ENCODE results near the gene TSPAN5.
A peak's percentile ranks its signal among the peaks of the same experiment; 100 is the strongest.
"Not testable (repeated sequence)": the region's sequence is repeated elsewhere in the genome, so short reads cannot be mapped to it uniquely, and the experiment has no call there.

The TSPAN5 gene

DNA sequence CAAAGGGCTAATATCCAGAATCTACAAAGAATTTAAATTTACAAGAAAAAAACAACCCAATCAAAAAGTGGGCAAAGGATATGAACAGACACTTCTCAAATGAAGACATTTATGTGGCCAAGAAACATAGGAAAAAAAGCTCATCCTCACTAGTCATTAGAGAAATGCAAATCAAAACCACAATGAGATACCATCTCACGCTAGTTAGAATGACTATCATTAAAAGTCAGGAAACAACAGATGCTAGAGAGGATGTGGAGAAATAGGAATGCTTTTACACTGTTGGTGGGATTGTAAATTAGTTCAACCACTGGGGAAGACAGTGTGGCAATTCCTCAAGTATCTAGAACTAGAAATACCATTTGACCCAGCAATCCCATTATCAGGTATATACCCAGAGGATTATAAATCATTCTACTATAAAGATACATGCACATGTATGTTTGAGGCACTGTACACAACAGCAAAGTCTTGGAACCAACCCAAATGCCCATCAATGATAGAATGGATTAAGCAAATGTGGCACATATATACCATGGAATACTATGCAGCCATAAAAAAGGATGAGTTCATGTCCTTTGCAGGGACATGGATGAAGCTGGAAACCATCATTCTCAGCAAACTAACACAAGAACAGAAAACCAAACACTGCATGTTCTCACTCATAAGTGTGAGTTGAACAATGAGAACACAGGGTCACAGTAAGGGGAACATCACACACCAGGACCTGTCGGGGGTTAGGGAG lies 197.1 kb downstream of the TSPAN5 start:
- DNase-seq (ENCODE audit: low read depth), result not testable (repeated sequence)

DNA sequence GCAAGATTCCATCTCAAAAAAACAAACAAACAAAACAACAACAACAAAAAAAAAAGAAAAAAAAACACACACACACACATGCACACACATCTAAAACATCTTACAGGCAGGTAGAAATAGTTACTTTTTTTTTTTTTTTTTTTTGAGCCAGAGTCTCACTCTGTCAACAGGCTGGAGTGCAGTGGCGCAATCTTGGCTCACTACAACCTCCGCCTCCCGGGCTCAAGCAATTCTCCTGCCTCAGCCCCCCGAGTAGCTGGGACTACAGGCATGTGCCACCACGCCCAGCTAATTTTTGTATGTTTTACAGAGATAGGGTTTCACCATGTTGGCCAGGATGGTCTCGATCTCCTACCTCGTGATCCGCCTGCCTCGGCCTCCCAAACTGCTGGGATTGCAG lies 201.0 kb downstream of the TSPAN5 start:
- DNase-seq (ENCODE audit: low read depth), result not testable (repeated sequence)

DNA sequence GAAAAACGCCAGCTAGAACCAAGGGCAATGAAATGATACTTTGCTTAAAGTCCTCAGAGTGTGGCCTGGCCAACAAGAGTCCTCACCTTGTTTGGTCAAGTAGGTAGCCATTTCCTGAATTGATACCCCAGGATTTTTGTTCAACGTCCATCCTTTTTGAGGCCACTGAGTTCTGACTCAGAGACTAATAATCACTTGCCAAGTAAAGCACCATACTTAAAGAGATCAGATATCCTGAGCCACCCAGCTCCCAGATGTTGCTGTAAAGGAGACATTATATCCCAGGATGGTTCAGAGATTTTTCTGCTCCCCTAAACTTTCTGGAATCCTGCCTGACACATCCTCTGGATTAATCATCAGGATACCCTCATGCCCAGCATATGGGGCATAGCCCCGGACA lies 206.3 kb downstream of the TSPAN5 start:
- DNase-seq (ENCODE audit: low read depth), result no peak

DNA sequence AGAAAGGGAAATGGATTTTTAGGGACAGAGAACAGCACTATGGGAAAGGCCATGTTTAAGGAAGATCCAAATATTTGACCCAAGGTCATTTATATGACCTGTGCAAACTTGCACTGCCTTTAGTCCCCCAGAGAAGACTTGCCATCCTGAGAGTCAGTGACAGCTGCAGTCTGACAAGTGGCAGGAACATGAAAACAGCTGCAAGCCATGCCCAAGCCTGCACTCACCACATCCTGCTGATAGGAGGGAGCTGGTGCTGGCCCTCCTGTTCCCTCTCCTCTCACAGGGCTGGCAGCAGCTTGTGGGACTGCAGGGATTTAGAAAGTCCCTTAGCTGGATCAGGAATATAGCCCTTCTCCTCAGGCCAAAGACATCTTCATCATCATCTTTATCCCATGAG lies 209.5 kb downstream of the TSPAN5 start:
- DNase-seq (ENCODE audit: low read depth), result no peak

DNA sequence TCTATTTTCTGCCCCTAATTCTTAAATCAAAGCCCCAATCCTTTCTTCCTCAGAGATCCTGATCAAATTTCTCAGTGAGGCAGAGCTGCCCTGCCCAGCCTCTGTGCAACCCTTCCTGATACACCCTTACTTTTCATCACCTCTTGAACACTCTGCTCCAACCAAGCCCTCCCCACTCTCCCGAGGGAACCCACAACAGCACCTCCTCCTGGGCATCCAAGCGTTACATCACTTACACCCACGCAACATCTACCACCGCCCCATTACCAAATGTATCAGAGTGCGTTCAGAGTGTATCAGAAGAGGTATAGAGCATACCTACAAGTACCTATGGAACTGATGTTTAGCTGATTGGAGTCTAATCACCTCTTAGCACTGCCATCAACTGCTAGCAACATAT lies 210.8 kb downstream of the TSPAN5 start:
- DNase-seq (ENCODE audit: low read depth), result no peak

DNA sequence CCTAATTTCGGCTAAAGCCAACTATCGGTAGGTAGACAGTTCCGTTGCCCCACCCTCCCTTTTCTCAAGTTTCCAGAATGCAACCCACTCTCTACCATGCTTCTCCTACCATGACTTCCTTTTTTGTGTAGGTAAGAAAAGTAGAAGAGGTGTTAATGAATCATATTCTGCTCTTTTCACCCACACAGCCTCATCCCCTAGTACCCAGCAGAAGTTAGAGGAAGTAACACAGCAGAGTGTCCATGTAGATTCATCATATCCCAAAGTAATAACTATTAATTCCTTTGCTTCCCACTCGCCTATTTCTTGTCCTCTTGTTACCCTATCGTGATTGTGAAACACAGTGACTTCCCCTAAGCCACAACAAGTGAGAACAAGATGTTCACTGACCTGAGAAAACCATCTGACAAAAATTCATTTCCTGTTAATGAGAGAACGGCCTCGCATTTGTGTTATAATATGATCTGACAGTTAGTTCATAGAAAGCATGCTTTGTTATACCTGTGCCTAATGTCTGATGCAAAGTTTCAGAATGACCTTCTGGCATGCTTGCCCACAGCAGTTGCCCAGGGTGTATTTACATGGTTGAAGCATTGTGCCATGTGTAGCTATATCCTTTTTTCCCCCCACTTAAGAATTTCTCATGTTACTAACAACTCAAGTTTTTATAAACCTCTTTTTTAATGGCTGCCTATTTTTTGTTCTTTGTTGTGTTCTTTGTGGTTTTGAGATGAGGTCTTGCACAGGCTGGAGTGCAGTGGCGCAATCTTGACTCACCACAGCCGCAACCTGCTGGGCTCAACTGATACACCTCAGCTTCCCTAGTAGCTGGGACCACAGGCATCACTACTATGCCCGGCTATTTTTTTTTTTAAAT lies 211.7 kb downstream of the TSPAN5 start:
- no peak for DNase-seq (ENCODE audit: low read depth)

DNA sequence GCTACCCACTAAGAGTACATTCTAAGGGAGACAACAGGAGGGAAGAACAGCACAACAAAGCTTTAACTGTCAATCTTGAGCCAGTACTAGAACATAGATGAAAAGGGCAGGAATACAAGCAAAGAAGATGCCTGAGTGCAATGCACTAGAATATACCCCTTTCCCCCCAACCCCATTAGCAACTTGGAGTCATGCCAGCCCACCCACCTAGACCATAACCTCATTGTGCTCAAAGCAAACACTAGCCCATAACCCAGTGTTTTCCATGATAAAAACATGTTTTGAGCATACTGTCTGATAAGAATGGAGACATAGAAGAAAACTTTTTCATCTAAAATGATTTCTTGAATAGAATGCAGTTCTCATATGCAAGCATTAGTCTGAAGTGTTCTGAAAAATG lies 214.0 kb downstream of the TSPAN5 start:
- DNase-seq (ENCODE audit: low read depth), result no peak

DNA sequence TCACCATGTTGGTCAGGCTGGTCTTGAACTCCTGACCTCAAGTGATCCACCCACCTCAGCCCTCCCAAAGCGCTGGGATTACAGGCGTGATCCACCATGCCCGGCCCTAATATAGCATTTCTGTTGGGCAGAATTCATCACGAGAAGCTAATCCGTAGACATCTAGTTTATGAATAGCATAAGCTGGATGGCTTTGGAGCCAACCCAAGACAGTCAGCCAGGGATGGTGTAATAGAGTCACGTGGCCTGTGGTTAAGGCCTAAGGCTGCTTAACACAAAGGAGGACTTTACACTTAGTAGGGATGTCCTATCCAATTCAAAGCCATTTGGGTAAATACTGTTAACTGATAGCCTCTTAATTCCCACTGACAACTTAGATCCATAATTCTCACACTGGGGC lies 223.6 kb downstream of the TSPAN5 start:
- DNase-seq (ENCODE audit: low read depth), result no peak

DNA sequence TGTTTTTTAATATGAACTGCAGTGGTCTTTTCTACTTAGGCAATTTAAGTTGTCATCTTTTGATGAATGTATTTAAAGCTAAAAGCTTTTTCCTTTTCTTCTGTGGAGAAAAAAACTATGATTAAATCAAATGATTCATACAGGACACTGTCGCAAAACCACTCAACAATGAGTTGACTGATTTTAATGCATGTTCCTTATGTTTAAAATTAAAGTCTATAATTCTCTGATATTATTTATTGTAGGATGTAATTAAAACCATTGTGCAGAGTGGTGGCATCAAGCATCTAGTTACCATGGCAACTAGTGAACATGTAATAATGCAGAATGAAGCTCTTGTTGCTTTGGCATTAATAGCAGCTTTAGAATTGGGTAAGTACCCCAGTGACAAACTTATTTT lies 224.7 kb downstream of the TSPAN5 start:
- no peak for DNase-seq (ENCODE audit: low read depth)

DNA sequence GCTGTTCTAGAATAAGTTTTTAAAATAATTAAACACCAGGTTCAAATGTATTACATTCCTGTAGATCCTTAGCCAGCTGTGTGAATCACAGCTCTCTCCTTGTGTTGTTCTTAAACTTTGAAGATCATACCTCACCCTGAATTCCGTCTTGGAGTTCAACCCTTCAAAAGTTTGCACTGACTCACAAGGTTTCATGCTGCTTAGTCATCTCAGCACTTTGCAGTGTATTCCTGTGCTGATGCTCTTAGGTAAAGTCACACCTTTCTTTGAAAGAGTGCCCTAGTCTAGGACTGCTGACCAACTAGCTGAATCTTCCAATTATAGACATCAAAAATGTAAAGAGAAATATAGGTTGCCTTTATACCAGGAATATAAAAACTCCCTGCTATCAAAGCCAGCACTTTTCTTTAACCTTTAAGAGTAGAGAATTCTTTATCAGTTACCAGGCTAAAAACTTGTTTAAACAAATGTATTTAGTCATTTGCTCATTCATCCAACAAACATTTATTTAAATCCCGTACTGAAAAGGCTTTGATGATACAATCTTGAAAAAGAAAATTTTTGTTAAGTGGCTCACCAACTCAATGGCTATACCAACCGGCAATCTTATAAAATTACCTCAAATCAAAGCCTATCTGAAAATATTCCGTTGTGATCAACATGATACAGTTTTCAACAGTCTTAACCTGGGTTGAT lies 227.6 kb downstream of the TSPAN5 start:
- peak; percentile 72 for DNase-seq (ENCODE audit: low read depth)

DNA sequence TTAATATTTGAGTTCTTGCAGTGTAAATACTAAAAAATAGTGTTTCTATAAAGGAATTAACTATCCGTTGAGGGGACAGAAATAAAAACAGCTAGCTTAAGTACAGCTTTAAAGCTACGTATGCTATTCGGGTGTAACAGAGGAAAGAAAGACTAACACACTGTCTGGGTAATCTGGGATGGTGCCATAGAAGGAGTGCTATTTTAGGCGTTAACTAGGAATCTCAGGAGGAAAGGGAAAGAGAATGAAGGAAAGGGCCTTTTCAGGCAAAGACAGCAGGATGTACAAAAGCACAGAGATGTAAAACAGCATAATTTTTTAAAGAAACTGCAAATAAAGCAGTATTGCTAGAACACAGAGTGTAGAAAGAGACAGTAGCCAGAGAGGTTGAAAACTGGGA lies 235.4 kb downstream of the TSPAN5 start:
- DNase-seq (ENCODE audit: low read depth), result no peak

DNA sequence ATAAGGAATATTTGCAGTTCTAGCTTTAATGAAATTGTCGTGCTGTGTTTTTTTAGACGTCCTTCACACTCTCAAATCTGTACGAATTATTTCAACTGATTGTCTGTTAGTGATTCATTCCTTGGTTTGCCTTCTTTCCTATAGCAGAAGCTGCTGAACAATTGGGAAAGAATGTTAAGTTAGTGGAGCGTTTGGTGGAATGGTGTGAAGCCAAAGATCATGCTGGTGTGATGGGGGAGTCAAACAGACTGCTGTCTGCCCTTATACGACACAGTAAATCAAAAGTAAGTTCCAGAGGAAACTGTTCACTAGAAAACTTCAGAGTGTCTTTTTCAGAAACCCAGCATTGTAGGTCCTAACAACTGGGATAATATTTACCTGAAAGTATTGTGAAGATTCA lies 237.3 kb downstream of the TSPAN5 start:
- DNase-seq (ENCODE audit: low read depth), result no peak
